HG02588 (cell line): ENCODE data around the gene POU2AF2.
"Not testable (repeated sequence)": the region's sequence is repeated elsewhere in the genome, so short reads cannot be mapped to it uniquely, and the experiment has no call there.

Experiments
- ATAC-seq: cut with Tn5 transposase; IDR thresholded peaks from one replicate; pipeline ENCODE4 v1.9.1; 2021; ENCODE audit warnings: mild to moderate bottlenecking, moderate library complexity; ENCODE audit not compliant: unreplicated experiment

Gene POU2AF2

DNA sequence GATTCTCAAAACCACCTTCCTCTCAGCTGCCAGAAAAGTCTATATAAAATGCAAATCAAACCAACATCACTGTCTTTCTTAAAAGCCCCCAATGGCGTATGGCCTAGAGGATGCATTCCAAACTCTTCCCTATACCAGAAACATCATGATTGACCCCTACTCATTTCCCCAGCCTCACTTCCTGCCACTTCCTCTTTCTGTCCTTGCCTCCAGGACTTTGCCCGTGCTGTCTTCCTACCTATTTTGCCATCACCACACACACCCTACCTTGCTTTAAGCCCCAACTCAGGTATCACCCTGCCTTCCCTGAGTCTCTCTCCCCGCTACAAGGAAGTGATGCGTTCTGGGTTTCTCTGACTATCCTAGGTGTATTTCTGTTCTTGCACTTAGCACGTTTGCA, 8.1 kb downstream of the POU2AF2 start:
- no peak for ATAC-seq

DNA sequence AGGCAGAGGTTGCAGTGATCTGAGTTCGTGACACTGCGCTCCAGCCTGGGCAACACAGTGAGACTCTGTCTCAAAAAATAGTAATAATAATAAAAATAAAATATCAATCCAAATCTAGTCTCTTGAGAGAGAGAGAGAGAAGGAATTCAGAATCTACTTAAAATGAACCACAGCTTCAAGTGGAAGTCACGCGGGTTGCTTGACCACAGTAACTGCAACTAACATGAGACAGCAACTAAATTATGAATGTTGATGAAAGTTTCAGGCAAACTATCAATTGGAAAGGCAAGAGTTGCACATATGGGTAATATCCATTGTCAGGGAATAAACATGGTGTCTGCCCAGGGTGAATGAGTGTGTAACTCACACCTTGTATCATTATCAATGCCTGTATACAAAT, 12.5 kb downstream of the POU2AF2 start:
- no peak for ATAC-seq

DNA sequence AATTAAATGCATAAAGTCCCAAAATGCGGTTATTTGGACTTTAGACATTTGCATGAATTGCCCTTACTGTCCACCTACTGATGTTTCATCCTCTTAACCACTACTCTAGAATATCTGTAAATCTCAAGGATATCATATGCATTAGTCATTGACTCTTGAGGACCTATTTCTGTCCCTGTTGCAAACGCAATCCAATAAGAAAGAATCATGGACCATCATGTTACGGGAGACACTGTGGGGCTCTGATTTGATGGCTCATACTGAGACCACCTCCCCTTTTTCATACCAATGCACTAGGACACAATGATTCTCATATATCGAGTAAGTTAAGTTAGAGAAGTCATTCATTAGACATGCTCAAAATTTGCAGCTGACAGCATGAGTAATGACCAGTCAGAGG, 14.4 kb downstream of the POU2AF2 start:
- ATAC-seq, result no peak

DNA sequence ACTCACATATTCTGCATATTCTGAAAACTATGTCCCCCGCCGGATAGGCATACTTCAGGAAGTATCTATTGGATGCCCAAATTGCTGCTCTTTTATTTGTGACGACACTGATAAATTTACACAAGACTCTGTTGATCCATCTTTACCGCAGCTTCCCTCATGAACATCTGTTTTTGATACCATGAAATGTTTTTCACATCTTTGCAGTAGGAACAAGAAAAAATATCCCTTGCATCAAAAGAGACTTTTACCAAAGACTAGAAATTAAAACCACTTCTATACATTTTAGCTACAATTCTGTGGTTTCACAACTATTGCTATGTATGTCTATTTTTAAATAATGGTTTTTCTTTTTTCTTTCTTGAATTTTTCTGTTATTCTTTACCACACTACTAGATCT, 15.3 kb downstream of the POU2AF2 start:
- no peak for ATAC-seq

DNA sequence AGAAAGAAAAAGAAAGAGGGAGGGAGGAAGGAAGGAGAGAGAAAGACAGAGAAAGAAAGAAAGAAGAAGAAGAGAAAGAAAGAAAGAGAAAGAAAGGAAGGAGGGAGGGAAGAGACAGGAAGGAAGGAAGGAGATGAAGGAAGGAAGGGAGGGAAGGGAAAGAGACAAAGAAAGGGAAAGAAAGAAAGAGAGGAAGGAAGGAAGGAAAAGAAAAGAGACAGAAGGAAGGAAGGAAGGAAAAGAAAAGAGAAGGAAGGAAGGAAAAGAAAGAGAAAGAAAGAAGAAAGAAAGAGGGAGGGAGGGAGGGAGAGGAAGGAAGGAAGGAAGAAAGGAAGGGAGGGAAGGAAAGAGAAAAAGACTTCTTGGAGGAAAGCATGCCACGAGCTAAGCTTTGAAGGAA, 19.1 kb downstream of the POU2AF2 start:
- no peak for ATAC-seq

DNA sequence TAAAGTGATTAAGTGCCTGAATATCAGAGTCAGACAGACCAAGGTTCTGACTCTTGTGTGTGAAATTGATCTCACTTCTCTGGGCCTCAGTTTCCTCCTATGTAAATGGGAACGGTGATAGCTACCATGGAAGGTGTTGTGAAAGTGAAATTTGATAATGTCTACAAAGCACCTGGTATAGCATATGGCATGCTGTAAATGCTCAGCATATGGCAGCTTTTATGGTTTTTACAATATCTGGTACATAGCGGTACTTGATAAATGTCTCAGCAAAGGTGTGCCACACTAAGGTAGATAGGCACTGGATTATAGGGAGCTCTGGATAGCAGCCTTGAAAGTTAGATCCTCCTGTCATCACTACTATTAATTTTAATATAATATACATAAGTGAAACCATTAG, 19.9 kb downstream of the POU2AF2 start:
- no peak for ATAC-seq

DNA sequence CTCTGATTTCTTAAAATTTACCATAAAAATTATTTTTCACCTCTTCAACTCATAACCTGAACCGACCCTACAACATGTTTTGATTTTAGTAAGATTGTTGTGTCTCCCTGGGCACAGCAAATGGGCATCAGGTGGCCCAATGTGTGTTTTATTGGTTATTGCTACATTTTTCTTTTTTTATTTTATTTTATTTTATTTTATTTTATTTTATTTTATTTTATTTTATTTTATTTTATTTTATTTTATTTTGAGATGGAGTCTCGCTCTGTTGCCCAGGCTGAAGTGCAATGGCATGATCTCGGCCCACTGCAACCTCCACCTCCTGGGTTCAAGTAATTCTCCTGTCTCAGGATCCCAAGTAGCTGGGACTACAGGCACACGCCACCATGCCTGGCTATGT, 22.8 kb downstream of the POU2AF2 start:
- ATAC-seq, result not testable (repeated sequence)

DNA sequence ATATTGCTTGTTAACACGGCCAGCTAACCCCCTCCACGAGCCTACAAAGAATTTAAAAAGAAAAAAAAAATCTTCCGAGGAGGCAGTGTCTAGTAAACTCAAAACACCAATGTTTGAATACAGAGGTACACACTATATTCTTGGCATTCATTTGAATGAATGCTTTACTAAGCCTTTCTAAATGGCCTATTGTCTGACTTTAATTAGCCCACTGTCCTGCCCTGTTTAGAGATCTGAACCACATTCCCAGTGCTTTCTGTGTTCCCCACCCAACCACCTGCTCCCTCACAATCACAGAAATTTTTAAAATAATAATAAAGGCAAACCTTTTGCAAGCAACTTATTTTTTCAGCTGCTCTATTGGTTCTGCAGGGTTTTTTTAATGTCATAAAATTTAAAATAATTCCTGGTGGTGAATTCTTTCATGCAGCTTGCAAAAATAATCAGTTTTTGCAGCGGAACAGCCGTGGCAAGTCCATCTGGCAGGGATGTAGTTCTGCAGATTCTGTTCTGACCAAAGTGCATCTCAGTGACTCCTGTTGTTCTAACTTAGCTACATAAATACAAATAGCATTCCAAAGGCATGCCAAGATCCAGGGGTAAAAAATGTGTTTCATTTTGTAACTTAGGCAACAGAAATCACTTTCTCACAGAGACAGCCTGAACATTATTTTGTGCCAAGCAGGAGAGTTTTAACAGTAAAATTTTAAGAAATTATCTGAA, 23.8 kb downstream of the POU2AF2 start:
- no peak for ATAC-seq

DNA sequence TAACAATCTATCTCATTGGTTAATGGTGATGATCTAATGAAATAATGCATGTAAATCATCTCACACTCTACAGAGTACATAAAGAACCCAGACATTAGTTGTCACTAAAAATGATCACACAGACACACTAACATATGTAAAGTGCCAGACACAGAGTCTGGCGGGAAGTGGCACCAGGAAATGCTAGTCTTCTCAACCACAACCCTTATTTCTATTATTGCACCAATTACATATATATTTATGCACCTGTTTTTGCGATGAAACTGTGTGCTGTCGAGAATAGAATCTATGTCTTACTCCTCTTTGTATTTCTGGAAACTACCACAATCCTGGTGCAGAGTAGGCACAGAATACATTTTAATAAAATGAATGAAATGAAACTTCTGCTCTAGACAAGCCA, 26.9 kb downstream of the POU2AF2 start:
- ATAC-seq, result no peak

DNA sequence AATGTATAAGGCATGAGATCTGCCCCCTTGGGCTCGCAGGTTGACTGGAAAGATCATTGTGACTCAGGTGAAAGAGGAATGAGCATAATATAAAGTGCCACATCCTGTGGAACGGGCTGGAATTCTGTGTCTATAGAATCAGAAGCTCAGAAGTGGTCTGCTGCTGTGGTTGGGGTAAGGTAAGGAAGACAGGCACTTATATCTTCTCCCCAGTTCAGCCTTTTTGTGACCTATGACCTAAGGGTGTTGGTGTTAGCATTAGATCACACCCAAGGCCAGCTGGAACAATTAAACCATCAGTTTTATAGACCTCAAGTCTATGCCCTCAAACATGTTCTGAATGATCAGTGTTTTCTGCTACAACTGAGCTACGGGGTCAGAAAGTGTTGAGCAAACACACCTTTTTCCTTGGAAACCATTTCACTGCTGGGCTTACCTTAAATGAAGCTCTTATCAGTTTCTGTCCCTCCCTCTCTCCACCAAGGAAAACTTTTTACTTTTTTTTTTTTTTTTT, 37.1 kb downstream of the POU2AF2 start:
- no peak for ATAC-seq

DNA sequence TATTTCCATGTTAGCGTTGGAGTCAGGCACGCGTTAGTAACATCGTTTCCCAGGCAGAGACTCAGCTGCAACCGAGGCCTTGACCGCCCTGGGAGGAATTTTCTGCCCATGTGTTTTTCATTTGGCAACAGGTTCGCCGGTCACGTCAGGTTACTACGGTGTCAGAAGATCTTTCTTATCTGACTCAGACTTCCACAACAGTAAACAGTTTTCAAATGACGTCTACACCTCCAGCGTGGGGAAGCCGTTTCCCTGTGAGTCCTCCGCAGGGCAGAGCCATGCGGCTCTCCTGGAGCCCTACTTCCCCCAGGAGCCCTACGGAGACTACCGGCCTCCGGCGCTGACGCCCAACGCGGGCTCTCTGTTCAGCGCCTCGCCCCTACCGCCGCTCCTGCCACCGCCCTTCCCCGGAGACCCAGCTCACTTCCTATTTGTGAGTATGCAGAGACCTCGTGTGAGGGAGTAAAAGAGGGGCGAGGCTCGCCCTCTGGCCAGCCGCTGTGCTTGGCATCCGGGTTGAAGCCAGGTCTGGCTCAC, 38.5 kb downstream of the POU2AF2 start:
- ATAC-seq, result no peak

DNA sequence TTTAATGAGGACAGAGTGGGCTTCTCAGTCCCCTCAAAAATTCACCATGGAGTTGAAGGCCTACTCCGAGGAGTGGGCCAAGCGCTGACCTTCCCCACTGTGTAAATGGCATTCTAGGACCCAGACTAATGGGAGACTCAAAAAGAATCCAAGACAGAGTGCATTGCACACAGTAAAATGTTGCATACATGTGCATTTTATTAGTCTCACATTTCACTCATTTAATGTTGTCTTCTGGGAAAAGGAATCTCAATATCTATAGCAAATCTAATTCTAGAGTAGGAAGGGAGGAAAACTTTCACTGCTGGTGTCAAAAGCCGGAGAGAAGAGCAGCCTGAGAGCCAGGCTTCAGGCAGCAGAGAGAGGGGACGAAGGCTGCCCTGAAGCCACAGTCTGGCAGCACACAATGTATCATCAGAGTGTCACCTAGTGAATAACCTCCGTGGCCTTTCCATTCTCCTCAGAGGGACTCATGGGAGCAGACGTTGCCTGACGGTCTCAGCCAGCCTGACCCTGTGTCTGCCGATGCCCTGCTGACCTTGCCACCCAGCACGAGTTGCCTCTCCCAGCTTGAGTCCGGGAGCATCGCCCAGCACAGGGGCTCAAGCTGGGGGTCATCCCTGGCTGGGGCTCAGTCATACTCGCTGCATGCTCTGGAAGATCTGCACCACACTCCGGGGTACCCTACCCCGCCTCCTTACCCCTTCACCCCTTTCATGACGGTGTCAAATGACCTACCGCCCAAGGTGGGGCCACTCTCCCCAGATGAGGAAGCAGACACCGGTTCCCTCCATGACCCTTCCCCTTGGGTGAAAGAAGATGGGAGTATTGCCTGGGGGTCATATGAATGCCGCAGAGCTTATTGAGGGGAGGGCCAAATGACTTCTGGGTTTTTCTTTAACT, 39.9 kb downstream of the POU2AF2 start:
- no peak for ATAC-seq

DNA sequence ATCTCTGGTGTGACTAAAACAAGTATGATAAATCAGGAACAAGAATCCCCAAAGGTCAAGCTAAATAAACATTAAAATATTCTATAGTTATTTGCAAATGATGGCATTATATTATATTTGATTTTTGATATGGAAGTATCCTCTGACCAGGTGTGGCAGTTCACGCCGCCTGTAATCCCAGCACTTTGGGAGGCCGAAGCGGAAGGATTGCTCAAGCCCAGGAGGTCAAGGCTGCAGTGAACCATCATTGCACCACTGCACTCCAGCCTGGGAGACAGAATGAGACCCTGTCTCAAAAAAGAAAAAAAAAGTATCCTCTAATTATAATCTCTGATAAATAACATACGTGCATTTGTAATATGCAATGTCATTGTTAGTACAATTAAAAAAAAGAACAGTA, 46.2 kb downstream of the POU2AF2 start:
- no peak for ATAC-seq

DNA sequence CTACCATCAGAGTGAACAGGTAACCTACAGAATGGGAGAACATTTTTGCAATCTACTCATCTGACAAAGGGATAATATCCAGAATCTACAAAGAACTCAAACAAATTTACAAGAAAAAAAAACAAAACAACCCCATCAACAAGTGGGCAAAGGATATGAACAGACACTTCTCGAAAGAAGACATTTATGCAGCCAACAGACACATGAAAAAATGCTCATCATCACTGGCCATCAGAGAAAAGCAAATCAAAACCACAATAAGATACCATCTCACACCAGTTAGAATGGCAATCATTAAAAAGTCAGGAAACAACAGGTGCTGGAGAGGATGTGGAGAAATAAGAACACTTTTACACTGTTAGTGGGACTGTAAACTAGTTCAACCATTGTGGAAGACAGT, 46.9 kb downstream of the POU2AF2 start:
- ATAC-seq, result not testable (repeated sequence)

DNA sequence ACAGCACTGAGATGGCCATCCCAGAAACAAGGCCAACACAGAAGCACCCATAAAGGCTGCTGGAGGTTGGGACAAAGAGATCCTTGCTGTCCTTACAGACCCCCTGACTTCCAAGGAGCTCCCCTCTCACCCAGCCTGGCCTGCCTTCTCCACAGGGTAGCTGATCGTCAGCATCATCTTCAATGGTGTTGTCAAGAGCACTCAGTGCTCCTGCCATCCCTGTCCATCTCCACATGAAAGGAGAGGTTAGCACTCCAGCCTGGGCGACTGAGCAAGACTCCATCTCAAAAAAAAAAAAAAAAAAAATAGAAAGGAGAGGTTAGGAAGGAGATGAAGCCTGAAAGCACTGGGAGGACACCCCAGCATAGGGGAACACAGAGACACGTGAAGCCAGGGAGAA, 50.7 kb downstream of the POU2AF2 start:
- ATAC-seq, result no peak

DNA sequence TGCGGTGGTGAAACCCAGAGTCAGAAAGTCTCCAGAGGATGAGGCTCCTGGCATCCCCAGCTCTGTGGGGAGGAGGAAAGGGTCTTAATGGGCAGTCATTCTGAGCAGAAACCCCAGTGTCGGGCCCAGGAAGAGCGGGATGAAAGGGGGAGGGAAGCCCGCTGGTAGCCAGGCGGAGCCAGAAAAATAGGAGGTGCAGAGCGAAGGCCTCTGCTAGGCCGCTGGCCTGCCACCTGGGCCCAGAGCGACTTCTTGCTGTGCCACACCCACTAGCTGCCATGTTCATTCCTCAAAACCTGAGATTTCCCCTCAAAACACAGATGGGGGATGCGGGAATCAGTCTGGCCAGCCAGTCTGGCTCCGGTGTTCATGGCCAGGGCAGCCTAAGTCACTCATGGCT, 52.2 kb downstream of the POU2AF2 start:
- ATAC-seq, result no peak

DNA sequence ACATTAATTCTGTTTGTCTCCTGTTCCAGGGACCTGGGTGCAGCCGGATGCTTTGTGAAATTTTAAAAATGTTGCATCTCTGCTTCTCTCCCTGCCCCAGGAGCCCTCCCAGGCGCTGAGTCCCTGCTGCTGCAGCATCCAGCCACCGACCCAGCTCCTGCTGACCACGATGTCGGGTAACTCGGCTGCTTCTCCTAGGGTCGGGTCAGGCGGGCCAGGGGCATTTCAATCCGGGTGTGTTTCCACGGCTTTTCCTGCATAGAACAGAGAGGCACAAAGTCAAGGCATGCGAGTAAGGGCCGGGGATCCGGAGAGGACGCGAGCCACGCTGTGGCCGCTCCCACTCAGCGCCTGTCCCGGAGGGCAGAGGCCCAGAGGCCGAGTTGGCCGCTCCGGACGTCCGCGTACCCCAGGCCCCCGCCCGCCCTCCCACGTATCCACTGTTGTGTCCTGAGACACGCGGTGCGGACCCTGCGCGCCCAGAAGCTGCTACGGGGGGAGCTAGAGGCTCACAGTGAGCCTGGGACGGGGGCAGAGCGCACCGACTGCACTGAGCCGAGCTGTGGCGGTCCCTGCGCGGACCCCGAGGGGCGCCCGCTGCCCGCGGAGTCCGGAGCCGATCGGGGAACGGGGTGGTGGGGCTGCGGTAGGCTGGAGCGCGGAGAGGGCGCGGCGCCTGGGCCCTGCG, 53.0 kb downstream of the POU2AF2 start, which contains the start of gene POU2AF3:
POU2AF3 (plus strand) TSS at position 134 of the 688 bp plus-strand sequence; CDS start at position 170, 36 bp downstream.
- peak; percentile 31 for ATAC-seq

DNA sequence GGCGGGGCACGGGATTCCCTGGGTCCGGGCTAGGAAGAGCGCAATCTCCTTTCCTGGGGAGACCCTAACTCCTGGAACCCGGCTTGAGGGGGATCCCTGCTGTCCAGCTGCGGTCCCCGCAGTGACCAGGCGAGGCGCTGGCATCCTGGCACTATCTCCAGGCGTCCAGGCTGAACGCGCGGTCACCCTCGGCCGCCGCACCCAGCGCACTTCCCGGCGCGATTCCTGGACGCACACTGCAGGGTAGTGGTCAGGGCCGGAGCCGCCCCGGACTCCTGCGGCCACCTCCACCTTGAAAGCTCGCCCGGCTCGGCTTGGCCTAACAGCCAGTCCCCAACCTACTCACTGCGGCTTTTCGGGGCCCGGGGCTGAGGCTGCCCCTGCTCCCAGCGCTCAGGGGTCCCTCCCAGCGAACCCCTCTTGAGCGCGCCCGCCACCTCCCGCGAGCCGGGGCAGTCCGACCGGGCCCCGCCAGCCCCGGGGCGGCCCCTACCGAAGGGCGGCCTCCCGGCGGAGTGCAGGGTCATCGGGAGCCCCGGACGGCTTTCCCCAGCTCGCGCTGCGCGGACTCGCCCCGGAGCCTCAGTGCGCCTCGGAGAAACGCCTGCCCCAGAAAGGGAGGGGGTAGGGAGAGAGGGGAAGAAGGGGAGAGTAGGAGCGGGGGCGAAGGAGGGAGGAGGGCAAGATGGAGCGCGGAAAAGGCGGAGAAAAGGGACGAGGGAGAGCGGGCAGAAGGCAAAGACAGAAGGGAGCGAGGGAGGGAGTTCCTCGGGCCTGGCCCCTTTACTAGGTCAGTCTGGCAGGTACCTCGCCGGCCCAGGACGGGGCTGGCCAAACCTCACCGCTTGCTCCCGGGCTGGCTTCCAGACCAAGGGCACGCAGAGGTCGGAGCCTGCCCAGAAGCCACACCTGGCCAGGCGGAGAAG, 53.8 kb downstream of the POU2AF2 start:
- peak; percentile 69 for ATAC-seq

DNA sequence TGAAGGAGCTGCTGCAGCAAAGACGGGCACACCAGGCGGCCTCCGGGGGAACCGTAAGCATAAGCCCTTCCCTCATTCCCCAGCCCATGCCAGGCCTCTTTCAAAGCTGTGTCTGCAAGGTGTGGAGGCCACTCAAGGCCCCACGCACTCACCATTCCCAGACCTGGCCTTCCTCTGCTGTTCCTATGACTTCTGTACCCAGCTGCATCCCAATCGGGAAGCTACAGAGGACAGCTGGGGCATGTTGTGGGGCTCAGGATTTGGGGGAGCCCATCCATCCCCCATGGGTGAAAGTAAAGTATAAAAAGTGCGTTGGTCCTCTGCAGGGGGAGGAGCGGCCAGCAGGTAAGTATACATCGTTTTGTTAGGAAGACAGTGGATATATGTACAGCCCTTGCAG, 55.0 kb downstream of the POU2AF2 start:
- no peak for ATAC-seq
